NCI-H2227 (cell line): ENCODE data around the gene PFKP.

Experiments used
- DNase-seq: peaks from one replicate; lab custom pipeline; 2025; ENCODE audit not compliant: unreplicated experiment; lab: John Stamatoyannopoulos, UW

The PFKP gene

GRCh38 chr10:3132036-3133025 is 65.0 kb downstream of the PFKP start:
- no peak for DNase-seq

- no peak for DNase-seq
Observed at GRCh38 chr10:3133948-3134347, 66.6 kb downstream of the PFKP start.

GRCh38 chr10:3135006-3135405 is 67.7 kb downstream of the PFKP start:
- no peak for DNase-seq

- no peak for DNase-seq
Observed at GRCh38 chr10:3136336-3136735, 69.0 kb downstream of the PFKP start.

GRCh38 chr10:3136763-3137611 is 69.6 kb downstream of the PFKP start:
- no peak for DNase-seq

GRCh38 chr10:3137958-3138726 is 70.8 kb downstream of the PFKP start:
- no peak for DNase-seq

- DNase-seq: no peak
Observed at GRCh38 chr10:3139216-3139910, 72.0 kb downstream of the PFKP start.

GRCh38 chr10:3140280-3140679 is 72.9 kb downstream of the PFKP start:
- DNase-seq: no peak

- DNase-seq: no peak
Observed at GRCh38 chr10:3141351-3142005, 74.1 kb downstream of the PFKP start.

GRCh38 chr10:3142146-3142875 is 75.0 kb downstream of the PFKP start:
- DNase-seq: no peak

GRCh38 chr10:3143366-3143765 is 76.0 kb downstream of the PFKP start:
- no peak for DNase-seq

- no peak for DNase-seq
Observed at GRCh38 chr10:3143791-3144434, 76.6 kb downstream of the PFKP start.

- no peak for DNase-seq
Observed at GRCh38 chr10:3145366-3145765, 78.0 kb downstream of the PFKP start.

- DNase-seq: no peak
Observed at GRCh38 chr10:3146289-3146688, 78.9 kb downstream of the PFKP start.

- DNase-seq: no peak
Observed at GRCh38 chr10:3147117-3147820, 79.9 kb downstream of the PFKP start.

GRCh38 chr10:3148041-3148440 is 80.7 kb downstream of the PFKP start:
- no peak for DNase-seq

- no peak for DNase-seq
Observed at GRCh38 chr10:3148994-3149393, 81.6 kb downstream of the PFKP start.

- no peak for DNase-seq
Observed at GRCh38 chr10:3149918-3150317, 82.6 kb downstream of the PFKP start.
